Lower lobe of right lung (tissue), 2 donors: ENCODE measurements around the gene HDGF. TPM values are rescaled to one million over a fixed set of nuclear protein-coding genes. Genes with fewer than 3 reads are reported as not detected.

ENCODE experiments used
- ATAC-seq, 2 donors: fragments of 200-7000 bp; cut with Tn5 transposase; one replicate each; pipeline ENCODE4 v1.9.1; 2020 to 2022; ENCODE audit warnings: mild to moderate bottlenecking in 2 of 2, moderate library complexity in 2 of 2
- DNase-seq: peaks from one replicate; pipeline ENCODE4 v3.0.0-alpha.2; 2020
- H3K27ac ChIP-seq: fragments of 200-600 bp; one replicate; pipeline ENCODE4 v1.8.0; 2022
- H3K27me3 ChIP-seq: fragments of 200-600 bp; one replicate; pipeline ENCODE4 v1.8.0; 2022; ENCODE audit warnings: low read depth
- H3K36me3 ChIP-seq: fragments of 200-600 bp; one replicate; pipeline ENCODE4 v1.8.0; 2022; ENCODE audit warnings: mild to moderate bottlenecking
- H3K4me1 ChIP-seq: fragments of 200-600 bp; one replicate; pipeline ENCODE4 v1.8.0; 2022
- H3K4me3 ChIP-seq: fragments of 200-600 bp; one replicate; pipeline ENCODE4 v1.8.0; 2022; ENCODE audit warnings: mild to moderate bottlenecking
- H3K9me3 ChIP-seq: fragments of 200-600 bp; one replicate; pipeline ENCODE4 v1.8.0; 2022
- intact Hi-C: fragments of 100-400 bp; cut with DNase I; formaldehyde crosslinking; loops from one replicate; pipeline ENCODE4 v1.11.0; 2022
- total RNA-seq: library from RNA; stranded (reverse); fragmentation: NEBNext Ultra II Directional; extraction: Animal tissue kit (Norgen Biotek cat#: 25700); gene quantifications from one replicate; pipeline ENCODE4 v1.2.1, GENCODE V29; 2021
- TF ChIP-seq, protein P1 (sequence below): fragments of 200-600 bp; IDR thresholded peaks from one replicate; pipeline ENCODE4 v1.8.0; 2022; ENCODE audit warnings: antibody characterized with exemption, mild to moderate bottlenecking
- donor health status: DM: no; HTN: yes; CAD: no; lungs with severe emphysema.

The HDGF gene
- total RNA-seq, 1 donor from 2014 or later, result 146 TPM

DNA sequence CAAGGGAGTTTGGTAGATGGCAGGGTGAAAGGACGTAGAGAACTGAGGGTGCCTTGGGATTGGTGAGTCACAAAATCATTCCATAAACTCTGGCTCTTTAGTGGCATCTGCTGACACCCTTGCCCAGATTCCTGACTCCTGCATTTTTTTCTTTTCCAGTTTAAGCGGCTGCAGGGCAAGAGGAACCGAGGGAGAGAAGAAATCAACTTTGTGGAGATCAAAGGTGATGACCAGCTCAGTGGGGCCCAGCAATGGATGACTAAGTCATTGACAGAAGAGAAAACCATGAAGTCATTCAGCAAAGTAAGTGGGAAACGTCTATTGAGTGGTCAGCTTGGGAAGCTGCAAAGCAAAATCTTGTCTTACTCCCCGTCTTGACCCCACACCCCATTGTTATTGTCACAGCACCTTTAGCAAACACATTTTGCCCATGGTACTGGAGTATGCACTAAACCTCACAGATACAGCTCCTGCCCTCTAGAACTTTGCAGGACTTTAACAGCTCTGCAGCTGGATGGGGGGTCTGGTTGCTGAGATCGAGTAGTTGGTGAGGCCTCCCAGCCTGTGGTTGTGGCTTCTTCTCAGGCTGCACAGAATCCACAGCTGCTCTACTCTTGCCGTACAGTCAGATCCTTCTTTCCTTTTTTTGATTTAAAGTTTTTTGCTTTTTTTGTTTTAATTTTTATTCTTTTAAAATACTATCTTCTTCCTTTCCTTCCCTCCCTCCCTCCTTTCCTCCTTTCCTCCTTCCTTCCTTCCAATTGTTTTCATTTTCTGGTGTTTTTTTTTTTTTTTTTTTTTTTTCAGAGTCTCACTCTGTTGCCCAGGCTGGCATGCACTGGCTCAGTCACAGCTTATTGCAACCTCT, 43.3 kb upstream of the HDGF start:
- Histone ChIP-seq H3K27me3 (no peaks in the 10 kb centered on the region), H3K36me3 (peaks cover 100% of the 10 kb centered on the region), H3K4me1 (no peaks in the 10 kb centered on the region), H3K9me3 (no peaks in the 10 kb centered on the region), H3K27ac (no peak overlapping the region), H3K4me3 (no peak overlapping the region)
- ATAC-seq (no peak), DNase-seq (no peak)
- TF ChIP-seq, protein P1, sequence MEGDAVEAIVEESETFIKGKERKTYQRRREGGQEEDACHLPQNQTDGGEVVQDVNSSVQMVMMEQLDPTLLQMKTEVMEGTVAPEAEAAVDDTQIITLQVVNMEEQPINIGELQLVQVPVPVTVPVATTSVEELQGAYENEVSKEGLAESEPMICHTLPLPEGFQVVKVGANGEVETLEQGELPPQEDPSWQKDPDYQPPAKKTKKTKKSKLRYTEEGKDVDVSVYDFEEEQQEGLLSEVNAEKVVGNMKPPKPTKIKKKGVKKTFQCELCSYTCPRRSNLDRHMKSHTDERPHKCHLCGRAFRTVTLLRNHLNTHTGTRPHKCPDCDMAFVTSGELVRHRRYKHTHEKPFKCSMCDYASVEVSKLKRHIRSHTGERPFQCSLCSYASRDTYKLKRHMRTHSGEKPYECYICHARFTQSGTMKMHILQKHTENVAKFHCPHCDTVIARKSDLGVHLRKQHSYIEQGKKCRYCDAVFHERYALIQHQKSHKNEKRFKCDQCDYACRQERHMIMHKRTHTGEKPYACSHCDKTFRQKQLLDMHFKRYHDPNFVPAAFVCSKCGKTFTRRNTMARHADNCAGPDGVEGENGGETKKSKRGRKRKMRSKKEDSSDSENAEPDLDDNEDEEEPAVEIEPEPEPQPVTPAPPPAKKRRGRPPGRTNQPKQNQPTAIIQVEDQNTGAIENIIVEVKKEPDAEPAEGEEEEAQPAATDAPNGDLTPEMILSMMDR, result no peak
- intact Hi-C loops, result no loop called here

DNA sequence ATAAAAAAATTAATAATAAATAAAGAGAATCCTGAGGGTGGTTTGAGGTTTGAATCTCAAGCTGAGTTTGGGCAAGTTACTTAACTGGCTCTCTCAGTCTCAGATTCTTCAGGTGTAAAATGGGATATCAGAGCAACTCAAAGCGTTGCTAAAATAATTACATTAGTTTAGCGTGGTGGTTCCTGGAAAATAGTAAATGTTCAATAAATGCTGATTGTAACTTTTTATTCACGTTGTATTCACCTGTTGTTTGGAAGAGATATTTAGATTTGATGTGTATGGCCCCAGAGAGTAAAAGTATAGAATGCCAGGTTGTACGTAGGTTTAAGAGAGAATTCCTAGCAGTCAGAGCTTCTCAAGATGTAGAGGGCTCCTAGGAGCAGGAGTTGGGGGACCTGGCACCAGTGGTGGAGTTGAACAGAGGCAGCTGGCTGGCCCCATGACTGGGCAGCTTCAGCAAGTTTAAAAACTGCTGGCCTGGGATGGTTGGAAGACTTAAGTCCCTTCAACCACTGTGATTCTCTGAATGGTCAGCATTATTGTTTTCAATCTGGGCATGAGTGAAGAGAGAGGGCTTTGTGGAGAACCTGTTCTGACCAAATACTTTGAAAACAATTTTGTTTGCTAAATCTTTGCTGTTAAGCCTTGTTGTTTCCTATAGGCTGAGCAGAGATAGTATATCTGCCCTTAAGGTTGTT, 38.3 kb upstream of the HDGF start:
- Histone ChIP-seq H3K27ac (no peak overlapping the region), H3K36me3 (peaks cover 92% of the 10 kb centered on the region), H3K4me3 (no peak overlapping the region), H3K27me3 (no peaks in the 10 kb centered on the region), H3K9me3 (no peaks in the 10 kb centered on the region), H3K4me1 (no peaks in the 10 kb centered on the region)
- TF ChIP-seq, protein P1, result no peak
- ATAC-seq (no peak), DNase-seq (no peak)
- intact Hi-C loops, result no loop called here

DNA sequence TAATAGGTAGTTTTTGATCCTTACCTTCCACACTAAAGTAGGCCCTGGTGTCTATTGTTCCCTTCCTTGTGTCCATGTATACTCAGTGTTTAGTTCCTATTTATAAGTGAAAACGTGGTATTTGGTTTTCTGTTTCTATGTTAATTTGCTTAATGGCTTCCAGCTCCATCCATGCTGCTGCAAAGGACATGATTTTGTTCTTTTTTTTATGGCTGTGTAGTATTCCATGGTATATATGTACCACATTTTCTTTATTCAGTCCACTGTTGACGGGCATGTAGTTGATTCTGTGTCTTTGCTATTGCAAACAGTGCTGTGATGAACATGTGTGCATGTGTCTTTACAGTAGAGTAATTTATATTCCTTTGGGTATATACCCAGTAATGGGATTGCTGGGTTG, 36.7 kb upstream of the HDGF start:
- H3K9me3 ChIP-seq, result no peaks in the 10 kb centered on the region
- no peaks in the 10 kb centered on the region for H3K4me1 ChIP-seq
- H3K27ac ChIP-seq, result no peak overlapping the region
- no peak overlapping the region for H3K4me3 ChIP-seq
- TF ChIP-seq, protein P1, result no peak
- peaks cover 92% of the 10 kb centered on the region for H3K36me3 ChIP-seq
- H3K27me3 ChIP-seq, result no peaks in the 10 kb centered on the region
- DNase-seq (no peak), ATAC-seq (no peak)
- intact Hi-C loops, result no loop called here

DNA sequence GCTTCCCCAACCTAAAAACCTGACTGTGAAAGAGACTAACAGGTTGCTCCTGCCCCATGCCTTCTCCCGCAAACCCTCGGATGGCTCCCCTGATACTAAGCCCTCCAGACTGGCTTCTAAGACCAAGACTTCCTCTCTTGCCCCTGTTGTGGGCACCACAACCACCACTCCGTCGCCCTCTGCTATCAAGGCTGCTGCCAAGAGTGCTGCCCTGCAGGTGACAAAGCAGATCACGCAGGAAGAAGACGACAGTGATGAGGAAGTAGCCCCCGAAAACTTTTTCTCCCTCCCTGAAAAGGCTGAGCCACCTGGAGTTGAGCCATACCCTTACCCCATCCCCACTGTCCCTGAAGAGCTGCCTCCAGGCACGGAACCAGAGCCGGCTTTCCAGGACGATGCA, 35.2 kb upstream of the HDGF start:
- Histone ChIP-seq H3K36me3 (peaks cover 92% of the 10 kb centered on the region), H3K4me1 (peaks cover 6% of the 10 kb centered on the region), H3K4me3 (no peak overlapping the region), H3K27me3 (no peaks in the 10 kb centered on the region), H3K9me3 (no peaks in the 10 kb centered on the region), H3K27ac (no peak overlapping the region)
- no peak for ATAC-seq
- no peak for DNase-seq
- TF ChIP-seq, protein P1, result no peak
- intact Hi-C loops, result no loop called here

DNA sequence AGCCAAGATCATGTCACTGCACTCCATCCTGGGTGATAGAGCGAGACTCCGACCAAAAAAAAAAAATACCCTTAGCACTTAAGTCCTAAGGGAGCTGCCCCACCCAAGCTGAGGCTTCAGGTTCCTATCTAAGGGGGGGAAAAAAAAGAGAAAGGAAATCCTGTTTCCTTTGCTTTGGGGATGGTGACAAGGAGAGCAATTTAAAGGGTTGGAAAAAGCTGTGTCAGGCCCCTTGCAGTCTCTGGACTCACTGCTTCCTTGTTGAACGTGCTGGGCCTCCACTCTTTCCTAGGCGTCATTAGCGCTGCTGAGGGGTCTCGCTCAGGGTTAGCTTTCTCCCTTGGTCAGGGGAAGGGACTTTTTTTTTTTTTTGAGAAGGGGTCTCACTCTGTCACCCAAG, 34.0 kb upstream of the HDGF start:
- TF ChIP-seq, protein P1, result no peak
- intact Hi-C loops, result no loop called here
- Histone ChIP-seq H3K4me1 (peaks cover 9% of the 10 kb centered on the region), H3K4me3 (no peak overlapping the region), H3K9me3 (no peaks in the 10 kb centered on the region), H3K36me3 (peaks cover 83% of the 10 kb centered on the region), H3K27ac (no peak overlapping the region), H3K27me3 (no peaks in the 10 kb centered on the region)
- no peak for ATAC-seq
- DNase-seq, result no peak
